ENCODE data around the gene TRAPPC6A. TPM values are rescaled to one million over a fixed set of nuclear protein-coding genes. Genes with fewer than 3 reads are reported as not detected.

Gene TRAPPC6A
- total and polyA plus RNA-seq, 7 experiments from 2014 or later: 44.6 to 174 (median 55.1) TPM

DNA sequence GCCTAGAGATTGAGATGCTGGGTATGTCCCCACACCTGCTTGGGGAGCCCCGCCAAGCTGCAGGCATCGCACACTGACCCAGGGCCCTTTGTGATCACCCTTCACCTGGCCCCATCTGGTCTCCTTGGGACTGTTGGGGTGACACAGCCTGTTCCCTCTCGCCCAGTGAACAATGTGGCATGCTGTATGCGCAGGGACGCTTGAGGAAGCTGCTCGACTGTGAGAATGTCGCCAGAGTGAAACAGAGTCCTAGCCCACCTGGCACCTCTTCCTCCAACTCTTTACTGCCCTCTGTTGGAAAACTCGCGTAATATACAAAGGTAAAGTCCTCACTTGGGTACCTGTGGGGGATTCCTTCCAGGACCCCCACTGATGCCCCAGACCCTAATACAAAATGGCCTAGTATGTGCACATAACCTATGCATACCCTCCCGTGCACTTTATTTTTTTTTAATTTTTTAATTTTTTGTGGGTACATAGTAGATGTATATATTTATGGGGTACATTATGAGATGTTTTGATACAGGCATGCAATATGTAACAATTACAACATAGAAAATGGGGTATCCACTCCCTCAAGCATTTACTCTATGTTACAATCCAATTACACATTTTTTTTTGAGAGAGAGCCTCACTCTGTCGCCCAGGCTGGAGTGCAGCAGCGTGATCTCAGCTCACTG, 9.5 kb upstream of the TRAPPC6A start:
- ChIA-PET POLR2A (interaction anchor here (0.6 to 1.5 kb wide), 4 partner anchors 9 to 487 kb away, joined by 3 to 7 read pairs (median 4); partner anchors contain the start of genes BLOC1S3 and TRAPPC6A), CTCF (interaction anchor here (1.0 kb wide), 2 partner anchors 9 to 70 kb away, joined by 6 read pairs; partner anchors contain the start of genes BLOC1S3 and TRAPPC6A)
- intact Hi-C loops (cut with micrococcal nuclease): loop anchor here (1.0 to 2.0 kb wide), 6 partner anchors 84 to 285 kb away; no protein-coding TSS in a partner anchor
- DNase-seq (peak in 7 of 9 donors; percentile 29 to 65 (median 55)), ATAC-seq (peak; percentile 79)
- H3K36me3 Mint-ChIP-seq: peaks cover 0 to 17% (median 4%) of the 10 kb centered on the region in 5 donors
- peaks cover 8 to 21% (median 16%) of the 10 kb centered on the region in 7 donors for H3K4me1 Mint-ChIP-seq
- H3K4me3 Mint-ChIP-seq: no peak overlapping the region
- Histone ChIP-seq H3K4me3 (ENCODE audit: low read length) (no peak overlapping the region), H3K36me3 (ENCODE audit: control insufficient read depth in 2 of 3, insufficient read depth in 3 of 3, low read length in 3 of 3) (no peaks in the 10 kb centered on the region), H3K27me3 (ENCODE audit: control insufficient read depth in 2 of 2, insufficient read depth in 2 of 2, low read length in 2 of 2) (no peaks in the 10 kb centered on the region), H3K9me3 (ENCODE audit: control insufficient read depth in 2 of 3, low read length in 3 of 3) (no peaks in the 10 kb centered on the region), H3K27ac (ENCODE audit: low read depth, low read length) (no peak overlapping the region), H3K4me1 (ENCODE audit: control insufficient read depth in 2 of 2, insufficient read depth in 2 of 2, low read length in 2 of 2) (no peaks in the 10 kb centered on the region)
- no peaks in the 10 kb centered on the region for H3K27me3 Mint-ChIP-seq
- peak overlapping the region in 1 of 9 donors; percentile 55 for H3K27ac Mint-ChIP-seq
- H3K9me3 Mint-ChIP-seq: peaks cover 0 to 8% (median 0%) of the 10 kb centered on the region in 11 donors

DNA sequence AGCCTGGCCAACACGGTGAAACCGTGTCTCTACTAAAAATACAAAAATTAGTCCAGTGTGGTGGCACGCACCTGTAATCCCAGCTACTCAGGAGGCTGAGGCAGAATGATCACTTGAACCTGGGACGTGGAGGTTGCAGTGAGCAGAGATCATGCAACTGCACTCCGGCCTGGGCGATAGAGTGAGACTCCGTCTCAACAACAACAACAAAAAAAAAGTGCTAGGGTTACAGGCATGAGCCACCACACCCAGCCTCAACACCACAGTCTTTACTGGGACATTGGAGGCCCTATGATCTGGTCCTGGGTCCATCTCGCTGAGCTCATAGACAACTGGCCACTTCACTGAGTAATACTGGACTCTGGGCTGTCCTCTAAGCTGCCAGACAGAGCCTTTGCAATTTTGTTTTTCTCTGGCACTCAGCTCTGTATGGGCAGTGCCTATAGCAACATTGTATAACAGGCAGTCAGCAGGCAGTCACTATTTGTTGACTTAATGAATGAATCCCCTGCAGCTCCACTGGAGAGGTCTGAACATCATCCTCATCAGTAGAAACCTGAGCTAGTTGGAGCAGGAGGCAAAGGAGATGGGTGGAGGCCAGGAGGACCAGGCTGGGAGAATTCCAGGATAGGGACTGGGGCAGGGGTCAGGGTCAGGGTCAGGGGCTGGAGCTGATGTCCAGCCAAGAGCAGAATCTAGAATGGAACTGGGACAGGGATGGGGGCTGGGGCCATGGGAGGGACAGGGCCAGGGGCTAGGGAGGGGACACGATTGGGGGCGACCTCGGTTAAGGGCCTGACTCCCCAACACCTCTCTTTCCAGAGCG, 8.7 kb upstream of the TRAPPC6A start:
- H3K27me3 ChIP-seq (ENCODE audit: control insufficient read depth in 2 of 2, insufficient read depth in 2 of 2, low read length in 2 of 2): no peaks in the 10 kb centered on the region
- Mint-ChIP-seq H3K9me3 (peaks cover 0 to 8% (median 0%) of the 10 kb centered on the region in 11 donors), H3K4me1 (peaks cover 12 to 25% (median 18%) of the 10 kb centered on the region in 7 donors), H3K4me3 (peak overlapping the region in 1 of 10 donors; percentile 1), H3K36me3 (peaks cover 0 to 13% (median 6%) of the 10 kb centered on the region in 5 donors), H3K27ac (no peak overlapping the region), H3K27me3 (no peaks in the 10 kb centered on the region)
- CTCF ChIA-PET: interaction anchor here (0.6 to 1.1 kb wide), 4 partner anchors 9 to 167 kb away, joined by 3 to 6 read pairs (median 4); partner anchors contain the start of genes BLOC1S3 and TRAPPC6A
- ATAC-seq (no peak), DNase-seq (no peak)
- POLR2A ChIA-PET: interaction anchor here (0.6 to 1.5 kb wide), 3 partner anchors 8 to 487 kb away, joined by 3 to 7 read pairs (median 4); partner anchors contain the start of genes BLOC1S3 and TRAPPC6A
- intact Hi-C loops (cut with micrococcal nuclease): loop anchor here (1.0 to 2.0 kb wide), 6 partner anchors 83 to 284 kb away; no protein-coding TSS in a partner anchor
- peaks cover 0 to 1% (median under 1%) of the 10 kb centered on the region in 3 experiments for H3K36me3 ChIP-seq (ENCODE audit: control insufficient read depth in 2 of 3, insufficient read depth in 3 of 3, low read length in 3 of 3)
- peaks cover 0 to under 1% of the 10 kb centered on the region in 2 donors for H3K4me1 ChIP-seq (ENCODE audit: control insufficient read depth in 2 of 2, insufficient read depth in 2 of 2, low read length in 2 of 2)
- H3K9me3 ChIP-seq (ENCODE audit: control insufficient read depth in 2 of 3, low read length in 3 of 3): no peaks in the 10 kb centered on the region
- no peak overlapping the region for H3K4me3 ChIP-seq (ENCODE audit: low read length)
- H3K27ac ChIP-seq (ENCODE audit: low read depth, low read length): no peak overlapping the region

DNA sequence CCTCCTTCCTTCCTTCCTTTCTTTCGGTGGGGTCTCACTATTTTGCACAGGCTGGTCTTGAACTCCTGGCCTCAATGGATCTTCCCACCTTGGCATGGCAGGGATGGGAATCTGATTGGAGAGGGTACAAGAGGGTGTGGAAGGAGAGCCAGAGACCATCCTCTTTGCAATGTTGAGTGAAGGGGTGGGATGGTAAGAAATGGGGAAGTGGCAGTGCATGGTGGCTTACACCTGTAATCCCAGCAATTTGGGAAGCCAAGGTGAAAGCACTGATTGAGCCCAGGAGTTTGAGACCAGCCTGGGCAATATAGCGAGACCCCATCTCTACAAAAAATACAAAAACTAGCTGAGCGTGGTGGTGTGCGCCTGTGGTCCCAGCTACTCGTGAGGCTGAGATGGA, 6.1 kb upstream of the TRAPPC6A start:
- H3K9me3 Mint-ChIP-seq: peaks cover 0 to 3% (median 0%) of the 10 kb centered on the region in 11 donors
- POLR2A ChIA-PET: interaction anchor here (0.7 kb wide), 1 partner anchor 719 kb away, joined by 3 read pairs; no protein-coding TSS in a partner anchor
- no peak overlapping the region for H3K4me3 Mint-ChIP-seq

DNA sequence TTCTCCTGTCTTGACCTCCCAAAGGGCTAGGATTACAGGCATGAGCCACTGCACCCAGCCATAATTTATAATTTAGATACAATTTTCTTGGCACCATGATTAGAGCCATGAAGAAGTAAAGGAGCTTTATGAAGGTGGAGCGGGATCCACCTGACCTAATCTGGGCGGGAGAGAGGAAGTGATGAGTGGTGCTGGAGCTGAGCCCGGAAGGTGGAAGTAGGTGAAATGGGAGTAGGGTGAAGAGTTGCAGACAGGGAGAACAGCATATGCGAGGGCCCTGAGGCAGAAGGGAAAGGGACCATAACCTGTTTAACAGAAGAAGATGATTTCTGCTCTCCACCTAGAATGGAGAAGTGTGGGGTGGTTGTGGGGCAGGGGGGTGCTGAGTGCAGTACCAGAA, 4.7 kb upstream of the TRAPPC6A start:
- H3K36me3 Mint-ChIP-seq: peaks cover 0 to 13% (median 4%) of the 10 kb centered on the region in 5 donors
- Histone ChIP-seq H3K9me3 (ENCODE audit: control insufficient read depth in 2 of 3, low read length in 3 of 3) (no peaks in the 10 kb centered on the region), H3K27me3 (ENCODE audit: control insufficient read depth in 2 of 2, insufficient read depth in 2 of 2, low read length in 2 of 2) (no peaks in the 10 kb centered on the region), H3K36me3 (ENCODE audit: control insufficient read depth in 2 of 3, insufficient read depth in 3 of 3, low read length in 3 of 3) (peaks cover 0 to 10% (median 4%) of the 10 kb centered on the region in 3 experiments), H3K4me1 (ENCODE audit: control insufficient read depth in 2 of 2, insufficient read depth in 2 of 2, low read length in 2 of 2) (peaks cover 18 to 20% of the 10 kb centered on the region in 2 donors), H3K27ac (ENCODE audit: low read depth, low read length) (no peak overlapping the region), H3K4me3 (ENCODE audit: low read length) (no peak overlapping the region)
- ChIA-PET POLR2A (interaction anchor here (1.1 to 1.6 kb wide), 2 partner anchors 14 to 29 kb away, joined by 3 read pairs; no protein-coding TSS in a partner anchor), CTCF (no interaction called here)
- peak overlapping the region in 1 of 10 donors; percentile 53 for H3K4me3 Mint-ChIP-seq
- ATAC-seq: no peak
- peaks cover 0 to 1% (median 0%) of the 10 kb centered on the region in 11 donors for H3K9me3 Mint-ChIP-seq
- peak overlapping the region in 1 of 9 donors; percentile 12 for H3K27ac Mint-ChIP-seq
- intact Hi-C loops (cut with micrococcal nuclease): no loop called here
- DNase-seq: no peak
- no peaks in the 10 kb centered on the region for H3K27me3 Mint-ChIP-seq
- peaks cover 25 to 49% (median 35%) of the 10 kb centered on the region in 7 donors for H3K4me1 Mint-ChIP-seq

More for the DNA sequence above, 6.1 kb upstream of the TRAPPC6A start:
- CTCF ChIA-PET: no interaction called here
- H3K27me3 ChIP-seq (ENCODE audit: control insufficient read depth in 2 of 2, insufficient read depth in 2 of 2, low read length in 2 of 2): no peaks in the 10 kb centered on the region
- H3K9me3 ChIP-seq (ENCODE audit: control insufficient read depth in 2 of 3, low read length in 3 of 3): no peaks in the 10 kb centered on the region
- no peak for DNase-seq
- peaks cover 18 to 20% of the 10 kb centered on the region in 2 donors for H3K4me1 ChIP-seq (ENCODE audit: control insufficient read depth in 2 of 2, insufficient read depth in 2 of 2, low read length in 2 of 2)
- Mint-ChIP-seq H3K36me3 (peaks cover 0 to 11% (median 4%) of the 10 kb centered on the region in 5 donors), H3K27me3 (no peaks in the 10 kb centered on the region), H3K4me1 (peaks cover 25 to 45% (median 34%) of the 10 kb centered on the region in 7 donors), H3K27ac (no peak overlapping the region)
- H3K27ac ChIP-seq (ENCODE audit: low read depth, low read length): no peak overlapping the region
- intact Hi-C loops (cut with micrococcal nuclease): no loop called here
- no peak for ATAC-seq
- no peak overlapping the region for H3K4me3 ChIP-seq (ENCODE audit: low read length)
- H3K36me3 ChIP-seq (ENCODE audit: control insufficient read depth in 2 of 3, insufficient read depth in 3 of 3, low read length in 3 of 3): peaks cover 0 to 10% (median 4%) of the 10 kb centered on the region in 3 experiments

DNA sequence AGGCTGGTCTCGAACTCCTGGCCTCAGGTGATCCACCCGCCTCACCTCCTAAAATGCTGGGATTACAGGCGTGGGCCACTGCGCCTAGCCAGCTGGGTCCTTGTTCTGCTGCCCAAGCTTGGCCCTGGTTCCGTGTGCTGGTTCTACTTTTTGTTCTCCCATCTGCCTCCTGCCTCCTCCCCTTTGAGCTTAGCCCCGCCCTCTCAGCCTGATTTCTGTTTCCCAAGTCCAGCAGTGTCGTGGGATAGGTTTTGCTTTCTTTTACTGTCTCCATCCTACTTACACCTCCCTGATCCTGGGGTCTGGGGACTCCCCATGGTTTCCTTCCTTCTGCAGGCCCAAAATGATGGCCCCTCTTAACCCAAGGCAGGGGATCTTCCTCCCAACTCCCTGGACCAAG, 2.9 kb upstream of the TRAPPC6A start:
- peaks cover 0 to 13% (median 4%) of the 10 kb centered on the region in 5 donors for H3K36me3 Mint-ChIP-seq
- Histone ChIP-seq H3K27ac (ENCODE audit: low read depth, low read length) (no peak overlapping the region), H3K4me3 (ENCODE audit: low read length) (no peak overlapping the region), H3K9me3 (ENCODE audit: control insufficient read depth in 2 of 3, low read length in 3 of 3) (no peaks in the 10 kb centered on the region), H3K4me1 (ENCODE audit: control insufficient read depth in 2 of 2, insufficient read depth in 2 of 2, low read length in 2 of 2) (peaks cover 23 to 27% of the 10 kb centered on the region in 2 donors), H3K27me3 (ENCODE audit: control insufficient read depth in 2 of 2, insufficient read depth in 2 of 2, low read length in 2 of 2) (no peaks in the 10 kb centered on the region), H3K36me3 (ENCODE audit: control insufficient read depth in 2 of 3, insufficient read depth in 3 of 3, low read length in 3 of 3) (peaks cover 0 to 10% (median 4%) of the 10 kb centered on the region in 3 experiments)
- peaks cover 25 to 54% (median 34%) of the 10 kb centered on the region in 7 donors for H3K4me1 Mint-ChIP-seq
- H3K4me3 Mint-ChIP-seq: peak overlapping the region; percentile 40 to 95 (median 74)
- DNase-seq (no peak), ATAC-seq (no peak)
- intact Hi-C loops (cut with micrococcal nuclease): no loop called here
- ChIA-PET CTCF (no interaction called here), POLR2A (interaction anchor here (1.1 kb wide), 1 partner anchor 10 kb away, joined by 3 read pairs; no protein-coding TSS in a partner anchor)
- H3K27me3 Mint-ChIP-seq: no peaks in the 10 kb centered on the region
- H3K9me3 Mint-ChIP-seq: no peaks in the 10 kb centered on the region
- H3K27ac Mint-ChIP-seq: peak overlapping the region in 3 of 9 donors; percentile 5 to 51 (median 49)
